Stimulated activated CD4-positive, alpha-beta T cell treated with anti-CD3 and anti-CD28 coated beads, Interleukin-15, amount 100 ng/mL, for 1 hour (primary cell): ENCODE measurements around the gene FARP2.
"Not testable (repeated sequence)": the region's sequence is repeated elsewhere in the genome, so short reads cannot be mapped to it uniquely, and the experiment has no call there.

Experiments
- DNase-seq, 2 donors: peaks; one replicate each; pipeline ENCODE4 v3.0.0-alpha.2; 2020; ENCODE audit warnings: low read depth in 1 of 2, low spot score in 1 of 2

FARP2 gene

DNA sequence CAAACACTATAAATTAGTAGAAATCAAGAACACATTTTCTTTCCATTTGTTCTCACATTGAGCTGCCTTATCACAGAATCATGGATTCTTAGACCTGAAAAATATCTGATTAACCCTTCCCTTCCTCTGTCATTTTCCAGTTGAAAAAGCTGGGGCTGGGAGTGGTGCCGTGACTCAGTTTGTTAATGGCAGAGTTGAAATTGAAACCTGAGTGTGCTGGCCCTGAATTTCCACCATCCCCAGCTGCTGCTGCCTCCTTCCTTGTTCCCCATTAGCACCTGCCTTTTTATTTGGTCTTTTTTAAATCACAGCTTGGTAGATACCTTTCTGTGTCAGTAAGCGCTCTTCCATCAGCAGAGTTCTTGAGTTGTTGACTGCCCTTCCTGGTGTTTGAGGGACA lies 10.6 kb downstream of the FARP2 start:
- DNase-seq: no peak

- DNase-seq: no peak
Observed at GRCh38 chr2:241368643-241369042, 12.6 kb downstream of the FARP2 start.

DNA sequence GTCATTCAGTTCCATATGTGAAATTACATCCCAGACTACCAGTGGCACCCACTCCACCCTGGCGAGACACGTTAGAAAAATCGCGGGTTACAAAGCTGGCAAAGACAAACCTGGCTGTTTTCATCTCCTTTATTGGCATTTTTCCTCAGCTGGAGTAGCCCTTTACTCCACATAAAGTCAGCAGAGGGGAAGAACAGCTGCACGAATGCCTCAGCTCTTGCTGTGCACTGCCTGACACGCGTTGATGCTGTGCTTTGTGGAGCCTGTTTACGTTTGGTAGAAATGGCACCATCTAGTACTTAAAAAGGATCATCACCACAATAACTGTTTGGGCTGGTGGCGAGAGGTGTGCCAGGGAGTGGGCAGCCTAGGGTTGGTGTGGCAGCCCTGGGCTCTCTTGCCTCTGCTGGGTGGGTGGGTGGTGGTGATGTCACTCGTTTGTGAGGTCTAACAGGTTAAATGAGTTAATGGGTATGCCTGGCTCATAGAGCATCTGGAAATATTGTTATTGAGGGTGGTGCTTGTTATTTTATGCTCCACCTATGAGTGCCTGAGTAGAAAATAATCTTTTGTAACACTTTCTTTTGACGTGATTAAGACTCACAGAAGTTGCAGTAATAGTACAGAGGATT lies 16.4 kb downstream of the FARP2 start:
- no peak for DNase-seq

GRCh38 chr2:241373446-241373845 lies 17.4 kb downstream of the FARP2 start:
- no peak for DNase-seq

- not testable (repeated sequence) for DNase-seq
Observed at GRCh38 chr2:241373906-241374305, 17.8 kb downstream of the FARP2 start.

DNA sequence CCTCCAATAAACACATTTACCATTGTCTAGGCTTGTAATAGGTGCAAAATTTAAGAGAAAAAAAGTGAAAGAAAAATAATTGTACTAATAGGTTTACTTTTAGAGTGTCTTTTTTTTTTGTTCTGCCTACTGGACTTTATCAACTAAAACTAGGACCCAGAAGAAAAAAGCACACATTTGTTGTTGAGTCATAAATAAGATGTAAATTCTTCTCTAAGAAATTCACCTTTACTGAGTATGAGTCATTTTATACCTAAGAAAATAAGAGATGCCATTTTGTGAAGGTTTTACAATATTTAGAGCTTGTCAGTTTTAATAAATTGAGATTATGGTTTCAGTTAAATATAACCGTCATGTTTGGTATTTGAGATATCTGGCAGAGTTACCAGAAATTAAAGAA lies 19.2 kb downstream of the FARP2 start:
- no peak for DNase-seq

GRCh38 chr2:241376808-241377207 lies 20.7 kb downstream of the FARP2 start:
- DNase-seq: no peak

DNA sequence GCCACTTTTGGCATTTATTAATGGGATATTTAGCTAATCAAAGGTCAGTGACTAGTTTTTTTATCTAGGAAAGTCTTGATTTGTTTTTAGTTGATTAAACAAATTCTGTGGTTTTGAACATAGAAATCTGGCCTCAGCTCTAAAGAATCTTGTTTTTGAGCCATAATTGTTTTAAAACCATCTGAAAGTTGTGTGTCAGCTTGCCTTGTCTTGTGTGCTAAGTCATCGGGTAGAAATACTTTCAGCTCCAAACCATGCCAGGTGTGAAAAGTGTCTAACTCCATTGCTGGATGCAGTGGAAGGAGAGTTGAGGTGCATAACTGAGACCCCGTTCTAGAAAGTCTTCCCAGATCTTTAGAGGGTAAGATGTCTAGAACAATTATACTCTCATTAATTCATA lies 22.7 kb downstream of the FARP2 start:
- DNase-seq: no peak

DNA sequence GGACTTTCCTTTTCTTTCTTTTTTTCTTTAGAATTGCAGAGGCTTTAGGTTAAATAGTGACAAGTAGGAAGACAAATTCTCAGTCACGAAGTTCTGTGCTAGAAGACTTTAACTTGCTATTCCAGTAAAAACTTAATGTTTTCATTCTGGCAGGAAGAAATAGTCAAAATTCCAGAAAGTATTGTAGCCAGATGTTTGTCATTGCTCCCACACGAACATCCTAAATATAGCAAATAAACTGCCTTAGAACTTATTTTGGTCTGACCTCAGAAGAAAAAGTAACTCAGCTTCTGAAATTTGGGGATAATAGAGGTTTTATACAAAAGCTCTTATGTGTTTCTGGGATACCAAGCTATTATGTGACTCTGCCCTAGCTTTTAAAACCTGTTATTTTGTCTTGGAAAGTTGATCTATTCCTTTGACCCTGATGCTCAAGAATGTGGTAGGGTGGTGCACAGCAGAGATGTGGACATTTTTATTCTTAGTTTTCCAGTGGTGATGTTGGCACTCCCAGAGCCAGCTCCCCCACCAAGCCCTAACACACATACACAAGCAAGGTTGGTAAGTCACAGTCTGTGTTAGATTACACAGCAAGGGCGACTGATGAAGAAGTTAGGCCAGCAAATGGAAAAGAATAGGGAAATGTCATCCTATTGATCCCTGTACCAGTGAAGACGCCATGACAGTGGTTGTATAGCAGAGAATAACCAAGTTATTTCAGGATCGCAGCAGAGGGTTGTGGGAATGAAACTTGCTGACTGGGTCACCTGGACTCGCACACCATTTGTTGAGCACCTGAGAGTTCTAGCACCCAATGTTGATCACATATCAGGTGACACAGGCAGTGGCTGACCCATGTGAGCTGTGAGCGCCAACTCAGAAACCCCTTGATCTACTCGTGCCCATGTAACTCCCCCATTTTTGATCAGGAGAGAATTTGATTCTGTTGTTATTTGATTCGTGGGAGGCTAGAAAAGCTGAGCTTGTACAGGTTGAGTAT lies 23.7 kb downstream of the FARP2 start:
- no peak for DNase-seq

DNA sequence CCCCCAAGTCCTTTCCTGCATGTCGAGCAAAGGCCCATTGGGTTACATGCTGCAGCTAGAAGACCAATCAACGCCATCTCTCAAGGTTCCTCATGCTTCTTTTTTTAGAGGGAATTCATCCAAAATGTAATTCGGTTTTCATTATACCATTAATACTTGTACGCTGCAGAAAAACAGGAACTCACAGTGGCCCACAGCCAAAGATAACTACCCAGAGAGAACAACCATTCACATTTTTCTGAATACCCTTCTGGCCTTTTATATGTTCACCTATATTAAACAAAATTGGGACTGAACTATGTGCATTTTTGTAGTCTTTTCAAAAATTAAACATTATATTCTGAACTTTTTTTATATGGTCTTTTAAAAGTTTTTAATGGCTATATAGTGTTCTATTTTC lies 25.8 kb downstream of the FARP2 start:
- DNase-seq: no peak

- not testable (repeated sequence) for DNase-seq
Observed at GRCh38 chr2:241385450-241385849, 29.4 kb downstream of the FARP2 start.

DNA sequence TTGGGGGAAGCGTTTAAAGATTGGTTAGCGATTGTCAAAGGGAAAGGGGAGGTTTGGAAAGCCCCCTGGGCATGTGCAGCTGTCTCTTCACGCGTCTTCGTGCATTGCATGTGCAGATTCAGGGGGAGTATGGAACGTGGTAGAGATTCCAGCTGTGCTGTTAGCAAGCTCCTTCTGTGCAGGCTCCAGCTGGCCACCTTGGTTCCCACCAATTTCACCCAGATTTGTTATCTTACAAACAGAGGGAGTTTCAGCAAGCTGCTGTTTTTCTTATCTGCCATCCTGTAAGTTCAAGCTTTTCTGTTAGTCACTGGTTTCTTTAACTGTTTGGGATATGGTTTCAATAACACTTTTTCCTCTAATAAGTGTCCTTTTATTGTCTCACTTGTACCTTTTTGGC lies 30.4 kb downstream of the FARP2 start:
- no peak for DNase-seq

DNA sequence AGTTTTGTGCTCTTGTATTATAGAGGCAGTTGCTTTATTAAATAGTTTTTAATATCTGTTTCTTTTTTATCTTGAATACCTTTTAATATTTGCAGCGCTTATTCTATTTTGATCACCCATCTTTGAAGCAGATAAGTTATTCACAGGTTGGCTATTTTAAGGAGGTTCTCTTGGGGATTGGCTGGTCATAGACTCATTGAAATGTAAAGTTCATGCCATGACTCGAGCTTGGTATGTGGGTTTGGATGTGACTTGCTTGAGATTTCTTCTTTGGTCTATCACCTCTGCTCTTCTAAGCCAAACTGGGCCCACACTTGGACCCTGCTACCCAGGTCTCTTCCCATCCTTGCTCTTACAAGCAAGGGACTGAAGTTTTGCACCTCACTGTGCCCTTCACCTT lies 33.6 kb downstream of the FARP2 start:
- no peak for DNase-seq

GRCh38 chr2:241390301-241391206 lies 34.5 kb downstream of the FARP2 start:
- DNase-seq: no peak

- DNase-seq: no peak
Observed at GRCh38 chr2:241391892-241392665, 36.0 kb downstream of the FARP2 start.

- not testable (repeated sequence) for DNase-seq
Observed at GRCh38 chr2:241392753-241393152, 36.7 kb downstream of the FARP2 start.

DNA sequence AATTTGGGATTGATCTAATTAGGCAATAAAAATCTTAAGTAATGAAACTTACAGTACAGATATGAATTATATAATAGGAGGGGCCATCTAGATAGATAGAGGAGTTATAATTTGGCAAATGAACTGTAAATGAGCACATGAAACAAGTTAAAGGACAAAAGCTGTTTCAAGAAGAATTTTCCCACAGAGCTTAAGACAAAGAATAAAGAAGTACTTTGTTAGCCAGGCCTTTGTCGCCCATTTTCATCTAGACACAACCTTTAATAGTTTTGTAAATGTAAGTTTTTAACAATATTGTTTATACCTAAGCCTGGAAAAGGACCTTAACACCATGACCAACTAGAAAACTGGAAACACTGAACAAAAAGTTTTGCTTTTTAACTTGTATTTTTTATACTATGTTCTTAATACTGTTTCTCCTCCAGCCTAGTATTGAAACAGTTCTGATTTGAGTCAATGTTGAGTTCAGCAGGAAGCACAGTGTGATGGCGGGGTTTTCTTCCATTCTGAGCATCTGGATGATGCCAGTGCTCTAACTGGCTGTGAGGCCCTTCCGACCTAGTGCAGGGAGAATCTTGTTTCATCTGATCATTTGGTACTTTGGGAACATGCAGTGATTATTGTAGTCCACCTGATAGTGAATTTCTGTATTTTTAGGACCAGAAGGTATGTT lies 37.6 kb downstream of the FARP2 start:
- no peak for DNase-seq

- not testable (repeated sequence) for DNase-seq
Observed at GRCh38 chr2:241396809-241397208, 40.7 kb downstream of the FARP2 start.

GRCh38 chr2:241399941-241400922 lies 44.1 kb downstream of the FARP2 start:
- DNase-seq: no peak
